GM12878 (cell line): ENCODE results near the gene FAM219A. TPM values are rescaled to one million over a fixed set of nuclear protein-coding genes. Genes with fewer than 3 reads are reported as not detected.

ENCODE experiments used
- ATAC-seq: fragments of 200-7000 bp; cut with Tn5 transposase; 3 replicates; pipeline ENCODE4 v1.9.1; 2020; ENCODE audit warnings: mild to moderate bottlenecking, moderate library complexity
- BruUV-seq: library from RNA; stranded (reverse); fragments of 400-500 nt; replicated peaks from 2 replicates; lab custom pipeline; 2021; lab: Mats Ljungman, UMichigan
- CTCF ChIA-PET: fragments of 300-600 bp; sonication (Branson Sonifier 250); formaldehyde crosslinking; extraction: SDS; loops from one replicate; lab custom pipeline; 2021; ENCODE audit warnings: inconsistent platforms; lab: Yijun Ruan, JAX
- POLR2A ChIA-PET: fragments of 350-600 bp; formaldehyde crosslinking; extraction: SDS; loops from one replicate; lab custom pipeline; 2021; ENCODE audit warnings: inconsistent platforms; lab: Charles Lee
- RAD21 ChIA-PET: fragments of 300-600 bp; sonication (Branson Sonifier 250); formaldehyde crosslinking; loops from one replicate; lab custom pipeline; 2023; ENCODE audit warnings: antibody characterized with exemption; ENCODE audit not compliant: unreplicated experiment; lab: Charles Lee
- SMC1A ChIA-PET: fragments of 300-600 bp; sonication (Branson Sonifier 250); formaldehyde crosslinking; loops from one replicate; lab custom pipeline; 2023; ENCODE audit not compliant: unreplicated experiment, uncharacterized antibody; lab: Charles Lee
- DNase-seq: peaks from one replicate; pipeline ENCODE4 v3.0.0-alpha.2; 2011; ENCODE audit warnings: low read depth, low spot score
- FAIRE-seq: peaks from 3 replicates; lab custom pipeline; 2011; peaks lifted over from hg19 to GRCh38; lab: Jason Lieb, UNC
- H2AFZ ChIP-seq: 2 replicates; pipeline ENCODE4 v1.6.0; 2011; ENCODE audit warnings: low read depth, low read length, control low read depth; ENCODE audit not compliant: control insufficient read depth
- H3K27ac ChIP-seq: 2 replicates; pipeline ENCODE4 v1.5.1; 2011; ENCODE audit warnings: control low read depth; ENCODE audit not compliant: control insufficient read depth, insufficient read depth
- H3K27me3 ChIP-seq, 2 experiments: replicated peaks in 1 of 2; 2 replicates each; pipeline versions ENCODE4 v1.6.0 to v1.6.1; 2011; ENCODE audit warnings: low read length in 1 of 2; ENCODE audit not compliant: control insufficient read depth in 2 of 2, insufficient read depth in 2 of 2
- H3K36me3 ChIP-seq, 2 experiments: 2 replicates each; pipeline ENCODE4 v1.5.1; 2011; ENCODE audit warnings: low read length in 1 of 2; ENCODE audit not compliant: control insufficient read depth in 2 of 2, insufficient read depth in 2 of 2
- H3K4me1 ChIP-seq: 2 replicates; pipeline ENCODE4 v1.6.1; 2011; ENCODE audit warnings: mild to moderate bottlenecking, low read length, moderate library complexity, mixed read lengths; ENCODE audit not compliant: control insufficient read depth, insufficient read depth
- H3K4me2 ChIP-seq: 2 replicates; pipeline ENCODE4 v1.6.0; 2011; ENCODE audit warnings: control low read depth; ENCODE audit not compliant: control insufficient read depth, insufficient read depth
- H3K4me3 ChIP-seq: fragments of 200-600 bp; sonication (generic); 2 replicates; pipeline ENCODE4 v1.5.1; 2016
- H3K79me2 ChIP-seq: 2 replicates; pipeline ENCODE4 v1.6.0; 2011; ENCODE audit warnings: low read length; ENCODE audit not compliant: control insufficient read depth, insufficient read depth
- H3K9ac ChIP-seq: 2 replicates; pipeline ENCODE4 v1.8.0; 2011; ENCODE audit warnings: low read length, control low read depth, mixed read lengths; ENCODE audit not compliant: control insufficient read depth, insufficient read depth
- H3K9me3 ChIP-seq: replicated peaks from 3 replicates; pipeline ENCODE4 v1.5.1; 2011; ENCODE audit warnings: mild to moderate bottlenecking, low read length; ENCODE audit not compliant: control insufficient read depth, insufficient read depth
- H4K20me1 ChIP-seq: 2 replicates; pipeline ENCODE4 v1.6.0; 2011; ENCODE audit not compliant: control insufficient read depth, insufficient read depth
- ASH2L ChIP-seq: fragments of 300-600, 200-600 bp; sonication (generic); IDR thresholded peaks from 2 replicates; pipeline ENCODE4 v1.6.1; 2017; ENCODE audit warnings: low read depth, mild to moderate bottlenecking, borderline replicate concordance
- CHD1 ChIP-seq: IDR thresholded peaks from 2 replicates; pipeline ENCODE4 v1.6.1; 2012; ENCODE audit warnings: low read depth, low read length, improper control_type of control experiment
- EP300 ChIP-seq, 2 experiments: fragments of 150-350 bp in 1 of 2; IDR thresholded peaks; 2 replicates each; pipeline ENCODE4 v1.6.1; 2011 to 2012; ENCODE audit warnings: low read depth in 2 of 2, low read length in 2 of 2, borderline replicate concordance in 1 of 2, improper control_type of control experiment in 1 of 2, inconsistent platforms in 1 of 2; ENCODE audit not compliant: control insufficient read depth in 1 of 2
- ESRRA ChIP-seq: IDR thresholded peaks from 2 replicates; pipeline ENCODE4 v1.6.1; 2012; ENCODE audit warnings: mild to moderate bottlenecking, low read length, improper control_type of control experiment
- FOS ChIP-seq: IDR thresholded peaks from 3 replicates; pipeline ENCODE4 v1.6.1; 2011; ENCODE audit warnings: borderline replicate concordance; ENCODE audit not compliant: insufficient read length; ENCODE audit errors: extremely low read depth
- GATAD2B ChIP-seq: fragments of 450-650 bp; conservative IDR thresholded peaks from 2 replicates; pipeline ENCODE4 v1.6.1; 2017; ENCODE audit warnings: low read depth, mild to moderate bottlenecking, moderate library complexity
- IKZF2 ChIP-seq, 2 experiments: fragments of 450-650 bp; IDR thresholded peaks; 2 replicates each; pipeline ENCODE4 v1.6.1; 2017; ENCODE audit warnings: mild to moderate bottlenecking in 2 of 2, moderate library complexity in 2 of 2
- MEF2B ChIP-seq: fragments of 450-650 bp; IDR thresholded peaks from 2 replicates; pipeline ENCODE4 v1.6.1; 2018; ENCODE audit warnings: mild to moderate bottlenecking, moderate library complexity; ENCODE audit not compliant: partially characterized antibody, poor library complexity, severe bottlenecking
- NR2C1 ChIP-seq: fragments of 450-650 bp; IDR thresholded peaks from 2 replicates; pipeline ENCODE4 v1.6.1; 2017; ENCODE audit warnings: antibody characterized with exemption, mild to moderate bottlenecking, moderate library complexity
- PAX5 ChIP-seq: IDR thresholded peaks from 2 replicates; pipeline ENCODE4 v1.6.1; 2011; ENCODE audit warnings: low read depth, low read length, borderline replicate concordance
- TARDBP ChIP-seq: IDR thresholded peaks from 2 replicates; pipeline ENCODE4 v1.6.1; 2016; ENCODE audit warnings: borderline replicate concordance
- ZBED1 ChIP-seq: IDR thresholded peaks from 2 replicates; pipeline ENCODE4 v1.6.1; 2016; ENCODE audit warnings: borderline replicate concordance
- ZNF622 ChIP-seq: fragments of 450-650 bp; IDR thresholded peaks from 2 replicates; pipeline ENCODE4 v1.6.1; 2017; ENCODE audit warnings: mild to moderate bottlenecking, inconsistent platforms
- WGBS: methylation state at CpG from one replicate; pipeline ENCODE4 v1.1.6; 2016; ENCODE audit warnings: low lambda C conversion rate; ENCODE audit not compliant: insufficient replicate concordance, insufficient coverage; ENCODE audit errors: missing lambda C conversion rate; 5-methylcytosine and 5-hydroxymethylcytosine counted together
- in situ Hi-C: fragments of 300-500 bp; cut with MboI; formaldehyde crosslinking; loops from 9 replicates; pipeline ENCODE4 v1.14.3; 2018; ENCODE audit warnings: mixed read lengths
- intact Hi-C: fragments of 100-400 bp; cut with micrococcal nuclease; formaldehyde crosslinking; loops from one replicate; pipeline ENCODE4 v1.14.2; 2022; ENCODE audit not compliant: unreplicated experiment
- polyA plus RNA-seq, 11 experiments: library from polyadenylated mRNA; depleted of rRNA in 4 of 11; unstranded in 6 of 11; stranded (reverse) in 5 of 11; fragments of >200 nt; fragmentation: Nextera tagmentation in 4 of 11; fragmentation: Illumina TruSeq in 1 of 11; extraction: Ambion mirVana in 4 of 11; extraction: Trizol in 1 of 11; gene quantifications; 1 replicate in 1 of 11; 2 replicates in 10 of 11; pipeline versions ENCODE4 v1.2.1 to v1.2.3, GENCODE V29; 2011 to 2016; ENCODE audit warnings: inconsistent platforms in 2 of 11, missing spikeins in 2 of 11, low read depth in 1 of 11
- total RNA-seq, 4 experiments: library from RNA; depleted of rRNA in 3 of 4; stranded (reverse); fragments of >200 nt in 3 of 4; fragmentation: Illumina TruSeq in 1 of 4; extraction: Trizol in 1 of 4; gene quantifications; 2 replicates each; pipeline versions ENCODE4 v1.2.1 to v1.2.3, GENCODE V29; 2013 to 2021
- TF ChIP-seq, protein P1 (sequence below): fragments of 450-650 bp; formaldehyde crosslinking; IDR thresholded peaks from 2 replicates; pipeline ENCODE4 v1.5.0; 2022; ENCODE audit warnings: mild to moderate bottlenecking, missing genetic modification characterization
- TF ChIP-seq, protein P2 (sequence below): fragments of 150-350 bp; IDR thresholded peaks from 2 replicates; pipeline ENCODE4 v1.6.1; 2014; ENCODE audit warnings: mild to moderate bottlenecking, low read depth, low read length

FAM219A gene
- total and polyA plus RNA-seq, 10 of the 15 experiments (the other 5 are each of a cell fraction or from before 2014, with no cell fraction given), result 0.11 to 2.0 (median 0.71) TPM

GRCh38 chr9:34496149-34496712 lies 37.9 kb upstream of the FAM219A start:
- FAIRE-seq (no peak), DNase-seq (no peak), ATAC-seq (no peak)
- Histone ChIP-seq H3K27me3 (peaks cover 0 to 26% of the 10 kb centered on the region in 2 experiments; a peak in 3 of 4 replicates), H3K36me3 (no peaks in the 10 kb centered on the region), H3K9me3 (no peaks in the 10 kb centered on the region), H4K20me1 (peaks cover 9% of the 10 kb centered on the region), H3K79me2 (no peaks in the 10 kb centered on the region), H3K4me2 (no peak overlapping the region), H3K27ac (no peak overlapping the region), H3K9ac (no peak overlapping the region), H3K4me3 (no peak overlapping the region), H2AFZ (no peak overlapping the region), H3K4me1 (no peaks in the 10 kb centered on the region)
- in situ Hi-C loops (no loop called here), intact Hi-C loops (no loop called here)
- no TSS peak for BruUV-seq
- ChIA-PET RAD21 (no interaction called here), POLR2A (no interaction called here), CTCF (interaction anchor here (1.1 to 2.7 kb wide), 6 partner anchors 8 to 138 kb away, joined by 3 to 10 read pairs (median 4); no protein-coding TSS in a partner anchor), SMC1A (interaction anchor here (0.5 to 0.7 kb wide), 2 partner anchors 111 to 163 kb away, joined by 3 read pairs; no protein-coding TSS in a partner anchor)
- WGBS, result 56% methylated on average over 6 of the region's 6 CpGs
- TF ChIP-seq NR2C1 (no peak), EP300 (IDR thresholded peaks at IDR 0.05; ENCODE audit: borderline replicate concordance in 1 of 2, control insufficient read depth in 1 of 2, low read depth in 2 of 2, low read length in 2 of 2) (no peak), MEF2B (no peak), ZNF622 (no peak), PAX5 (no peak), ESRRA (no peak), ZBED1 (no peak), CHD1 (no peak), IKZF2 (IDR thresholded peaks at IDR 0.05) (no peak), TARDBP (no peak), ASH2L (no peak), FOS (no peak), GATAD2B (no peak)
- TF ChIP-seq, protein P1, sequence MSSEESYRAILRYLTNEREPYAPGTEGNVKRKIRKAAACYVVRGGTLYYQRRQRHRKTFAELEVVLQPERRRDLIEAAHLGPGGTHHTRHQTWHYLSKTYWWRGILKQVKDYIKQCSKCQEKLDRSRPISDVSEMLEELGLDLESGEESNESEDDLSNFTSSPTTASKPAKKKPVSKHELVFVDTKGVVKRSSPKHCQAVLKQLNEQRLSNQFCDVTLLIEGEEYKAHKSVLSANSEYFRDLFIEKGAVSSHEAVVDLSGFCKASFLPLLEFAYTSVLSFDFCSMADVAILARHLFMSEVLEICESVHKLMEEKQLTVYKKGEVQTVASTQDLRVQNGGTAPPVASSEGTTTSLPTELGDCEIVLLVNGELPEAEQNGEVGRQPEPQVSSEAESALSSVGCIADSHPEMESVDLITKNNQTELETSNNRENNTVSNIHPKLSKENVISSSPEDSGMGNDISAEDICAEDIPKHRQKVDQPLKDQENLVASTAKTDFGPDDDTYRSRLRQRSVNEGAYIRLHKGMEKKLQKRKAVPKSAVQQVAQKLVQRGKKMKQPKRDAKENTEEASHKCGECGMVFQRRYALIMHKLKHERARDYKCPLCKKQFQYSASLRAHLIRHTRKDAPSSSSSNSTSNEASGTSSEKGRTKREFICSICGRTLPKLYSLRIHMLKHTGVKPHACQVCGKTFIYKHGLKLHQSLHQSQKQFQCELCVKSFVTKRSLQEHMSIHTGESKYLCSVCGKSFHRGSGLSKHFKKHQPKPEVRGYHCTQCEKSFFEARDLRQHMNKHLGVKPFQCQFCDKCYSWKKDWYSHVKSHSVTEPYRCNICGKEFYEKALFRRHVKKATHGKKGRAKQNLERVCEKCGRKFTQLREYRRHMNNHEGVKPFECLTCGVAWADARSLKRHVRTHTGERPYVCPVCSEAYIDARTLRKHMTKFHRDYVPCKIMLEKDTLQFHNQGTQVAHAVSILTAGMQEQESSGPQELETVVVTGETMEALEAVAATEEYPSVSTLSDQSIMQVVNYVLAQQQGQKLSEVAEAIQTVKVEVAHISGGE, result no peak
- TF ChIP-seq, protein P2, sequence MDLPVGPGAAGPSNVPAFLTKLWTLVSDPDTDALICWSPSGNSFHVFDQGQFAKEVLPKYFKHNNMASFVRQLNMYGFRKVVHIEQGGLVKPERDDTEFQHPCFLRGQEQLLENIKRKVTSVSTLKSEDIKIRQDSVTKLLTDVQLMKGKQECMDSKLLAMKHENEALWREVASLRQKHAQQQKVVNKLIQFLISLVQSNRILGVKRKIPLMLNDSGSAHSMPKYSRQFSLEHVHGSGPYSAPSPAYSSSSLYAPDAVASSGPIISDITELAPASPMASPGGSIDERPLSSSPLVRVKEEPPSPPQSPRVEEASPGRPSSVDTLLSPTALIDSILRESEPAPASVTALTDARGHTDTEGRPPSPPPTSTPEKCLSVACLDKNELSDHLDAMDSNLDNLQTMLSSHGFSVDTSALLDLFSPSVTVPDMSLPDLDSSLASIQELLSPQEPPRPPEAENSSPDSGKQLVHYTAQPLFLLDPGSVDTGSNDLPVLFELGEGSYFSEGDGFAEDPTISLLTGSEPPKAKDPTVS, result no peak
